ENCODE measurements around the gene DPP3.

DPP3 gene

DNA sequence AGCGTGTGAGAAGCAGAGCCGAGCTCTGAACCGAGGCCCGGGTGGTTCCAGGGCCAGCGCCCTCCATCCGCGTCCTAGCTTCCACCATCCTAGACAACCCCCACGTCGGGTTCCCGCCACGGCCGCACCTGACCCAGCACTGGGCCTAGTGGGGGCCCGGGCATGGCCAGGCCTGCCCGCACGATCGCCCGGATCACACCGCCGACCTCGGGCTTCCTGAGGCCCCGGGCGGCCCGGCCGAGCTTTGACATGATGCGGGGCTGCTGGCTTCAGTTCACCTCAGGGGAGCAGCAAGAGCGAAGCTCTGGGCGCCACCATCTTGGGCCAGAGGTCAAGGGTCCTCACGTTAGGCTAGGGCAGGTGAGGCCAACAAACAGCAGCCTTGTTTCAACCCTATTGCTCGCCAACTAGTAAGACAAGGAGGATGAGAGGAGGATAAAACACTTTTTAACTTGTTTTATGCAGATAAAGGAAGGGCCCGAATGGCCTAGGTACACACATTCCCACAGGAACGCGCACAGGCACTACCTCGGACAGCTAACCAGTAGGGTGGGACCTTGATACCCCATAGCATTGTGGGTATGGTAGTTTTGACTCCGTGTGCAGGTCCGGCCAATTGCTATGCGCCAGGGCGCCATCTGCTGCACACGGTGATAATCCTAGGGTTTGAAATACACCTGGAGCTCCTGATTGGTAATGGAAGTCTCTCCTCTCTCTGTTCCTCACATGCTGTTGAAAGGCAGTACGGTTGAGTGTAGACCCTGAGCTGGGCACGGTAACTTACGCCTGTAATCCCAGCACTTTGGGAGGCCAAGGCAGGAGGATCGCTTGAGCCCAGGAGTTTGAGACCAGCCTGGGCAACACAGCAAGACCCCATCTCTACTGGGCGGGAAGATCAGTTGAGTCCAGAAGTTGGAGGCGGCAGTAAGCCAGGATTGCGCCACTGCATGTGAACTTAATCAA is 41.4 kb upstream of the DPP3 start, which contains the start of gene MRPL11 (continued):
- TF ChIP-seq ZNF623 (tag by site-specific recombination; IDR thresholded peaks at IDR 0.05), result no peak
- TF ChIP-seq, protein P1, sequence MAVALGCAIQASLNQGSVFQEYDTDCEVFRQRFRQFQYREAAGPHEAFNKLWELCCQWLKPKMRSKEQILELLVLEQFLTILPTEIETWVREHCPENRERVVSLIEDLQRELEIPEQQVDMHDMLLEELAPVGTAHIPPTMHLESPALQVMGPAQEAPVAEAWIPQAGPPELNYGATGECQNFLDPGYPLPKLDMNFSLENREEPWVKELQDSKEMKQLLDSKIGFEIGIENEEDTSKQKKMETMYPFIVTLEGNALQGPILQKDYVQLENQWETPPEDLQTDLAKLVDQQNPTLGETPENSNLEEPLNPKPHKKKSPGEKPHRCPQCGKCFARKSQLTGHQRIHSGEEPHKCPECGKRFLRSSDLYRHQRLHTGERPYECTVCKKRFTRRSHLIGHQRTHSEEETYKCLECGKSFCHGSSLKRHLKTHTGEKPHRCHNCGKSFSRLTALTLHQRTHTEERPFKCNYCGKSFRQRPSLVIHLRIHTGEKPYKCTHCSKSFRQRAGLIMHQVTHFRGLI (tag by site-specific recombination; IDR thresholded peaks at IDR 0.05), result peak; percentile 48; the same call in 1 of the 2 replicates
- no peak for TF ChIP-seq EGR2 (tag by site-specific recombination; IDR thresholded peaks at IDR 0.05; ENCODE audit: low read depth)
- TF ChIP-seq ZNF747 (tag by site-specific recombination; IDR thresholded peaks at IDR 0.05), result no peak
- no peak for TF ChIP-seq ZNF350 (tag by site-specific recombination; IDR thresholded peaks at IDR 0.05)
- TF ChIP-seq ZNF670 (tag by site-specific recombination; IDR thresholded peaks at IDR 0.05; ENCODE audit: low read depth), result no peak
- 0 out of 2 replicates have a peak, but pooled peaks have one; percentile 5 for TF ChIP-seq ZIC2 (tag by site-specific recombination; IDR thresholded peaks at IDR 0.05)
- peak; percentile 30 for TF ChIP-seq ZNF654 (tag by site-specific recombination; IDR thresholded peaks at IDR 0.05; ENCODE audit: low read depth)
- no peak for TF ChIP-seq ZNF426 (tag by site-specific recombination; IDR thresholded peaks at IDR 0.05)
- no peak for TF ChIP-seq SALL2 (tag by site-specific recombination; IDR thresholded peaks at IDR 0.05; ENCODE audit: borderline replicate concordance)
- TF ChIP-seq ZNF433 (tag by site-specific recombination; IDR thresholded peaks at IDR 0.05; ENCODE audit: low read depth), result no peak
- TF ChIP-seq ZNF266 (tag by site-specific recombination; IDR thresholded peaks at IDR 0.05; ENCODE audit: low read depth), result no peak
- peak; percentile 40 for TF ChIP-seq GLIS1 (tag by site-specific recombination; IDR thresholded peaks at IDR 0.05)
- TF ChIP-seq ZNF302 (tag by site-specific recombination; IDR thresholded peaks at IDR 0.05; ENCODE audit: low read depth), result no peak
- TF ChIP-seq, protein P2, sequence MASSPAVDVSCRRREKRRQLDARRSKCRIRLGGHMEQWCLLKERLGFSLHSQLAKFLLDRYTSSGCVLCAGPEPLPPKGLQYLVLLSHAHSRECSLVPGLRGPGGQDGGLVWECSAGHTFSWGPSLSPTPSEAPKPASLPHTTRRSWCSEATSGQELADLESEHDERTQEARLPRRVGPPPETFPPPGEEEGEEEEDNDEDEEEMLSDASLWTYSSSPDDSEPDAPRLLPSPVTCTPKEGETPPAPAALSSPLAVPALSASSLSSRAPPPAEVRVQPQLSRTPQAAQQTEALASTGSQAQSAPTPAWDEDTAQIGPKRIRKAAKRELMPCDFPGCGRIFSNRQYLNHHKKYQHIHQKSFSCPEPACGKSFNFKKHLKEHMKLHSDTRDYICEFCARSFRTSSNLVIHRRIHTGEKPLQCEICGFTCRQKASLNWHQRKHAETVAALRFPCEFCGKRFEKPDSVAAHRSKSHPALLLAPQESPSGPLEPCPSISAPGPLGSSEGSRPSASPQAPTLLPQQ (tag by site-specific recombination; IDR thresholded peaks at IDR 0.05), result peak; percentile 59; the same call in 1 of the 2 replicates
- TF ChIP-seq ZNF24 (tag by site-specific recombination; IDR thresholded peaks at IDR 0.05), result peak; percentile 73; the same call in 1 of the 2 replicates
- peak; percentile 48 for TF ChIP-seq ZNF501 (tag by site-specific recombination; IDR thresholded peaks at IDR 0.05)
- TF ChIP-seq GLI2 (tag by site-specific recombination; IDR thresholded peaks at IDR 0.05; ENCODE audit: borderline replicate concordance, low read depth), result no peak
- TF ChIP-seq, protein P3, sequence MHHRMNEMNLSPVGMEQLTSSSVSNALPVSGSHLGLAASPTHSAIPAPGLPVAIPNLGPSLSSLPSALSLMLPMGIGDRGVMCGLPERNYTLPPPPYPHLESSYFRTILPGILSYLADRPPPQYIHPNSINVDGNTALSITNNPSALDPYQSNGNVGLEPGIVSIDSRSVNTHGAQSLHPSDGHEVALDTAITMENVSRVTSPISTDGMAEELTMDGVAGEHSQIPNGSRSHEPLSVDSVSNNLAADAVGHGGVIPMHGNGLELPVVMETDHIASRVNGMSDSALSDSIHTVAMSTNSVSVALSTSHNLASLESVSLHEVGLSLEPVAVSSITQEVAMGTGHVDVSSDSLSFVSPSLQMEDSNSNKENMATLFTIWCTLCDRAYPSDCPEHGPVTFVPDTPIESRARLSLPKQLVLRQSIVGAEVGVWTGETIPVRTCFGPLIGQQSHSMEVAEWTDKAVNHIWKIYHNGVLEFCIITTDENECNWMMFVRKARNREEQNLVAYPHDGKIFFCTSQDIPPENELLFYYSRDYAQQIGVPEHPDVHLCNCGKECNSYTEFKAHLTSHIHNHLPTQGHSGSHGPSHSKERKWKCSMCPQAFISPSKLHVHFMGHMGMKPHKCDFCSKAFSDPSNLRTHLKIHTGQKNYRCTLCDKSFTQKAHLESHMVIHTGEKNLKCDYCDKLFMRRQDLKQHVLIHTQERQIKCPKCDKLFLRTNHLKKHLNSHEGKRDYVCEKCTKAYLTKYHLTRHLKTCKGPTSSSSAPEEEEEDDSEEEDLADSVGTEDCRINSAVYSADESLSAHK (tag by site-specific recombination; IDR thresholded peaks at IDR 0.05), result no peak
- no peak for TF ChIP-seq ZNF473 (tag by site-specific recombination; IDR thresholded peaks at IDR 0.05)
- TF ChIP-seq, protein P4, sequence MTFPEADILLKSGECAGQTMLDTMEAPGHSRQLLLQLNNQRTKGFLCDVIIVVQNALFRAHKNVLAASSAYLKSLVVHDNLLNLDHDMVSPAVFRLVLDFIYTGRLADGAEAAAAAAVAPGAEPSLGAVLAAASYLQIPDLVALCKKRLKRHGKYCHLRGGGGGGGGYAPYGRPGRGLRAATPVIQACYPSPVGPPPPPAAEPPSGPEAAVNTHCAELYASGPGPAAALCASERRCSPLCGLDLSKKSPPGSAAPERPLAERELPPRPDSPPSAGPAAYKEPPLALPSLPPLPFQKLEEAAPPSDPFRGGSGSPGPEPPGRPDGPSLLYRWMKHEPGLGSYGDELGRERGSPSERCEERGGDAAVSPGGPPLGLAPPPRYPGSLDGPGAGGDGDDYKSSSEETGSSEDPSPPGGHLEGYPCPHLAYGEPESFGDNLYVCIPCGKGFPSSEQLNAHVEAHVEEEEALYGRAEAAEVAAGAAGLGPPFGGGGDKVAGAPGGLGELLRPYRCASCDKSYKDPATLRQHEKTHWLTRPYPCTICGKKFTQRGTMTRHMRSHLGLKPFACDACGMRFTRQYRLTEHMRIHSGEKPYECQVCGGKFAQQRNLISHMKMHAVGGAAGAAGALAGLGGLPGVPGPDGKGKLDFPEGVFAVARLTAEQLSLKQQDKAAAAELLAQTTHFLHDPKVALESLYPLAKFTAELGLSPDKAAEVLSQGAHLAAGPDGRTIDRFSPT (tag by site-specific recombination; IDR thresholded peaks at IDR 0.05), result no peak
- TF ChIP-seq WT1 (tag by site-specific recombination; IDR thresholded peaks at IDR 0.05), result no peak
- TF ChIP-seq ZBTB21 (tag by site-specific recombination; IDR thresholded peaks at IDR 0.05), result 0 out of 2 replicates have a peak, but pooled peaks have one; percentile 18
- TF ChIP-seq ZNF404 (tag by site-specific recombination; IDR thresholded peaks at IDR 0.05), result no peak
- peak; percentile 61; the same call in 1 of the 2 replicates for TF ChIP-seq GLIS2 (tag by site-specific recombination; IDR thresholded peaks at IDR 0.05)
- no peak for TF ChIP-seq ZNF23 (tag by site-specific recombination; IDR thresholded peaks at IDR 0.05; ENCODE audit: borderline replicate concordance)
- TF ChIP-seq ZFP69B (tag by site-specific recombination; IDR thresholded peaks at IDR 0.05), result 0 out of 2 replicates have a peak, but pooled peaks have one; percentile 50
- no peak for TF ChIP-seq ZNF423 (tag by site-specific recombination; IDR thresholded peaks at IDR 0.05)
- TF ChIP-seq ZEB2 (tag by site-specific recombination; IDR thresholded peaks at IDR 0.05), result peak; percentile 87
- peak; percentile 60; the same call in 1 of the 2 replicates for TF ChIP-seq ZSCAN23 (tag by site-specific recombination; IDR thresholded peaks at IDR 0.05)
- no peak for TF ChIP-seq ZNF211 (tag by site-specific recombination; IDR thresholded peaks at IDR 0.05; ENCODE audit: low read depth)
- TF ChIP-seq ZNF777 (tag by site-specific recombination; IDR thresholded peaks at IDR 0.05; ENCODE audit: borderline replicate concordance), result peak; percentile 89; the same call in 1 of the 2 replicates
